Right lobe of liver (tissue), 4 donors: ENCODE data around the gene MSMO1.

Experiments
- POLR2A ChIP-seq: fragments of 450-650 bp; IDR thresholded peaks from one replicate; pipeline ENCODE4 v1.6.1; 2017; ENCODE audit warnings: antibody characterized with exemption, mild to moderate bottlenecking
- TF ChIP-seq, protein P1 (sequence below), 4 donors: fragments of 200-600 bp in 3 of 4; fragments of 450-650 bp in 1 of 4; IDR thresholded peaks; one replicate each; pipeline versions ENCODE4 v1.5.1 to v1.8.0; 2016 to 2022; ENCODE audit warnings: antibody characterized with exemption in 4 of 4, mild to moderate bottlenecking in 2 of 4
- donor health status: DM: no; HTN: no; CAD: no.
- donor health status: DM: no; HTN: no; CAD: no.
- donor health status: DM: no; HTN: yes; CAD: no.

DNA sequence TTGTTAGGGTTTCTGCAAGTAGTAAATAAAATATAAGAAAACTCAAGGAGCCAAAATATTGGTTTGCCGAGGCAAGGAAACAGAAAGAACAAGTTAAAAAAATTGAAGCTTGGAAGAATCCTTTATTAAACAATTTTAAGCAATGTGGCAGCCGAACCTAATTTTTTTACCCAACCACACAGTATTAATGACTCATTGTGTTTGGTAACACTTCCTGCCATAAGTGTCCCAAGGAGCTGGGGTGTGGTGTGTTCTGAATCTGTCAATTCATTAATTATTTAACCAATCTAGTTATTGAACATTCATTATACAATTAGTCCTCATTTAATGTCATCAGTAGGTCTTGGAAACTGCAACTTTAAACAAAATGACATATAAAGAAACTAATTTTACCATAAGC, 32.0 kb downstream of the MSMO1 start:
- TF ChIP-seq, protein P1, sequence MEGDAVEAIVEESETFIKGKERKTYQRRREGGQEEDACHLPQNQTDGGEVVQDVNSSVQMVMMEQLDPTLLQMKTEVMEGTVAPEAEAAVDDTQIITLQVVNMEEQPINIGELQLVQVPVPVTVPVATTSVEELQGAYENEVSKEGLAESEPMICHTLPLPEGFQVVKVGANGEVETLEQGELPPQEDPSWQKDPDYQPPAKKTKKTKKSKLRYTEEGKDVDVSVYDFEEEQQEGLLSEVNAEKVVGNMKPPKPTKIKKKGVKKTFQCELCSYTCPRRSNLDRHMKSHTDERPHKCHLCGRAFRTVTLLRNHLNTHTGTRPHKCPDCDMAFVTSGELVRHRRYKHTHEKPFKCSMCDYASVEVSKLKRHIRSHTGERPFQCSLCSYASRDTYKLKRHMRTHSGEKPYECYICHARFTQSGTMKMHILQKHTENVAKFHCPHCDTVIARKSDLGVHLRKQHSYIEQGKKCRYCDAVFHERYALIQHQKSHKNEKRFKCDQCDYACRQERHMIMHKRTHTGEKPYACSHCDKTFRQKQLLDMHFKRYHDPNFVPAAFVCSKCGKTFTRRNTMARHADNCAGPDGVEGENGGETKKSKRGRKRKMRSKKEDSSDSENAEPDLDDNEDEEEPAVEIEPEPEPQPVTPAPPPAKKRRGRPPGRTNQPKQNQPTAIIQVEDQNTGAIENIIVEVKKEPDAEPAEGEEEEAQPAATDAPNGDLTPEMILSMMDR (IDR thresholded peaks at IDR 0.05): no peak
- no peak for TF ChIP-seq POLR2A
